GM21423 (cell line): ENCODE data around the gene LAMA3.

Source experiments
- ATAC-seq: cut with Tn5 transposase; IDR thresholded peaks from one replicate; pipeline ENCODE4 v1.9.1; 2021; ENCODE audit warnings: mild to moderate bottlenecking, moderate library complexity; ENCODE audit not compliant: unreplicated experiment

Gene LAMA3

GRCh38 chr18:23934252-23934651, 245.0 kb downstream of the LAMA3 start:
- no peak for ATAC-seq

GRCh38 chr18:23934863-23935262, 245.6 kb downstream of the LAMA3 start:
- ATAC-seq, result no peak

GRCh38 chr18:23935804-23936203, 246.6 kb downstream of the LAMA3 start:
- no peak for ATAC-seq

- no peak for ATAC-seq
These were observed 247.2 kb downstream of the LAMA3 start for GRCh38 chr18:23936381-23936958.

- ATAC-seq, result peak; percentile 56
These were observed 248.9 kb downstream of the LAMA3 start for GRCh38 chr18:23938043-23938756.

- no peak for ATAC-seq
These were observed 249.7 kb downstream of the LAMA3 start for GRCh38 chr18:23938901-23939341.

GRCh38 chr18:23939366-23939765, 250.1 kb downstream of the LAMA3 start:
- no peak for ATAC-seq

GRCh38 chr18:23939896-23940295, 250.6 kb downstream of the LAMA3 start:
- no peak for ATAC-seq

GRCh38 chr18:23941791-23942190, 252.5 kb downstream of the LAMA3 start:
- ATAC-seq, result no peak

- peak; percentile 62 for ATAC-seq
These were observed 253.9 kb downstream of the LAMA3 start for GRCh38 chr18:23943104-23943503.

- ATAC-seq, result no peak
These were observed 254.8 kb downstream of the LAMA3 start for GRCh38 chr18:23943903-23944624.

GRCh38 chr18:23945416-23946079, 256.3 kb downstream of the LAMA3 start:
- ATAC-seq, result no peak

- ATAC-seq, result no peak
These were observed 260.6 kb downstream of the LAMA3 start for GRCh38 chr18:23949863-23950262.

- ATAC-seq, result no peak
These were observed 261.4 kb downstream of the LAMA3 start for GRCh38 chr18:23950644-23951043.

- no peak for ATAC-seq
These were observed 262.0 kb downstream of the LAMA3 start for GRCh38 chr18:23951206-23951605.

- no peak for ATAC-seq
These were observed 264.7 kb downstream of the LAMA3 start for GRCh38 chr18:23953984-23954383.

GRCh38 chr18:23956483-23956882, 267.2 kb downstream of the LAMA3 start:
- ATAC-seq, result no peak

GRCh38 chr18:23958036-23958435, 268.8 kb downstream of the LAMA3 start:
- ATAC-seq, result no peak

- ATAC-seq, result no peak
These were observed 274.4 kb downstream of the LAMA3 start for GRCh38 chr18:23963443-23964165.

GRCh38 chr18:23964282-23965238, 275.3 kb downstream of the LAMA3 start:
- ATAC-seq, result no peak
